Right ventricle myocardium inferior (tissue), 1 donor: ENCODE measurements around the gene CXCR5. TPM values are rescaled to one million over a fixed set of nuclear protein-coding genes. Genes with fewer than 3 reads are reported as not detected.

ENCODE experiments used
- ATAC-seq: fragments of 200-7000 bp; cut with Tn5 transposase; one replicate; pipeline ENCODE4 v1.9.1; 2020; ENCODE audit warnings: mild to moderate bottlenecking, moderate library complexity
- DNase-seq: peaks from one replicate; pipeline ENCODE4 v3.0.0; 2021; ENCODE audit errors: missing footprints
- intact Hi-C: fragments of 100-400 bp; cut with DNase I; formaldehyde crosslinking; loops from one replicate; pipeline ENCODE4 v1.11.0; 2022
- microRNA-seq: library from miRNA; unstranded; fragments of <30 nt; microRNA quantifications from one replicate; pipeline ENCODE4 v1.2.0, GENCODE V29; 2020
- total RNA-seq: library from RNA; stranded (reverse); fragmentation: NEBNext Ultra II Directional; extraction: Animal tissue kit (Norgen Biotek cat#: 25700); gene quantifications from one replicate; pipeline ENCODE4 v1.2.1, GENCODE V29; 2021
- donor health status: DM: no; HTN: yes; CAD: no; lungs with severe emphysema.

Gene CXCR5
- total RNA-seq, 1 donor from 2014 or later, result not detected

DNA sequence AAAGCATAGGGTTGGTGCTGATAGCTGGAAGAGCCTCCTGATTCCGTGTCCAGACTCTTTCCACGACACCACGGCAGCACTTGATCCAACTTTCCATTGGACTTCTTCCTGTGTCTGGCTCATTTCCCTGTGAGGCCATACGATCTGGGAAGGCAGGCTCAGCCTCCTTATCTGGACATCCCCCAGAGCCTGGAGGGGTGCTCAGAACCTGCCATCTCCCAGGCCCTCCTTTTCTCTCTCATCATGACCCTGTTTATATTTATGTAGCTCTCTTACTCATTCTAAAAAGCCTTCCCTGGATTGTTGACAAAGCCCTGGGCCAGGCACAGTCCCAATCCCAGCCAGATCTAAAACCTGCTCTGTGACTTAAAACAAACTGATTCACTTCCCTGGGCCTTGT, 49.8 kb downstream of the CXCR5 start:
- DNase-seq (no peak), ATAC-seq (peak; percentile 17)
- intact Hi-C loops, result loop anchor here (5.0 kb wide), 1 partner anchor 36 kb away; no protein-coding TSS in a partner anchor

GRCh38 chr11:118935376-118935775, 51.7 kb downstream of the CXCR5 start:
- no peak for DNase-seq

GRCh38 chr11:118938491-118939403, 55.1 kb downstream of the CXCR5 start:
- intact Hi-C loops, result no loop called here
- ATAC-seq (no peak), DNase-seq (no peak)

More at GRCh38 chr11:118935376-118935775, 51.7 kb downstream of the CXCR5 start:
- ATAC-seq, result no peak
- intact Hi-C loops, result no loop called here

DNA sequence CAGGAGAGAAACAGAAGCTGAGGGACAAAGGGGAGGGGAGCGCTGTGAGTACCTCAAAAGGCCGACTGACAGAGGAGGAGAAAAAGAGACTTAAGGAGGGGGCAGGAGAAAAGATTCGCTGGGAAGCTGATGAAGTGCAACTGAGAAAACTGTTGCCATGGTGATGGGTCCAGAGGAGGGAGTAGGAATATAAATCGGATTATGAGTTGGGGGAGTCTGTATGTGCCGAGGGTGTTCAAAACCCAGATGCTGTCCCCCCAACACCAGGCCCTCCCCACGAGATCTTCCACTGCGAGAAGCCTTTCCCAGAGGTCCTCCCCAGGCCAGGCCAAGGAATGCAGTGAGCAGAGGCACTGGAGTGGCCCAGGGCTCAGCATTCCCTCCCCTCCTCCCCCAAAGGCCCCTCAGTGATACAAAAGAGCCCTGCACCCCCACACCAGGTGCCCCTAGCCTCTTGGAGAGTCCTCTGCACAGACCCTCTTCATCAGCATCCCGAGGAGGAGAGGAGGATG, 55.8 kb downstream of the CXCR5 start:
- ATAC-seq, result no peak
- DNase-seq, result no peak
- intact Hi-C loops, result no loop called here

DNA sequence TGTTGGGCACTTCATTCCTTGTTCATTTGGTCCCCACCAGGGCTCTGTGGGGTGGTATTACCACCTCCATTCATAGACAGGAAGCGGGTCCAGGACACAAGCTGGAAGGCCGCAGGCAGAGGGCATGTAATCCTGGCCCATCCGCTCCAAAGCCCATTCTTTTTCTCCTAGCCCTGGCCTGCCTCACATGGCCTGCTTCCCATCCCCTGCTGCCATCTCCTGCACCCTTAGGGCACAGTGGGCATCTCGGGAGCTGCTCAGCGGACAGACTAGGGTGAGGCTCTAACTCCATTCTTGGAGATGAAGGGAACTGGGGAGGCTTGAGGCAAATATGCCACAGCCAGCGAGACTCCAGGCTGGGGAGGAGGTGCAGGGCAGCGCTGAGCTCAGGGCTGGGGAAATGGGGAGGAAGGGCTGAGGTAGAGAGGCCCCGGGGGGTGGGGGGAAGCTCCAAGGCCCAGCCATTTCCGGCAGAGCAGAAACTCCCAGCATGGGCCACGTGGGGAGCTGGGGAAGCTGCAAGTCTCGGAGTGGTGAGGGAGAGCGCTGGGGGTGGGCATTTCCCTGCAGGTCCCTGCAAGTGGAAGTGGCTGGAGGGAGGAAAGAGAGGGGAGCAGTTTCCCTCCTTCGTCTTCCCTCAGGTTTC, 56.4 kb downstream of the CXCR5 start:
- ATAC-seq, result no peak
- DNase-seq, result no peak
- intact Hi-C loops, result no loop called here

DNA sequence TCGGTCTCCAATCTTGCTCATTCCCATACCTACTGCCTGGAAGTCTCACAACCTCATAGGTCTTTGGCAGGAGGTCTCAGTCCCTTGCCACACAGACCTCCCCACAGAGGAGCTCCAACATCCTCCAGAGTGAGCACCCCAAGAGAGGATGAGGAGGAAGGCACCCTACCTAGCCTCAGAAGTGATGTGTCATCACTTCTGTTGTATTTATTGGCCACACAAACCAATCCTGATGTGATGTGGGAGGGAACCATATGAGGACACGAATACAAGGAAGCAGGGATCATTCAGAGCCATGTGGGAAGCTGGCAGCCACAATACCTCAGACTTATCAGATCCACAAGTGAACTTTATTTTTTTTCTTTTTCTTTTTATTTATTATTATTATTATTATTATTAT, 63.4 kb downstream of the CXCR5 start:
- no peak for DNase-seq
- ATAC-seq, result no peak
- intact Hi-C loops, result no loop called here

Small RNAs within 50 kb of the gene (microRNA-seq; reads per million reads assigned to microRNA genes)
- not detected for gene MIR4492

Other genes starting within 250 kb of the CXCR5 start
- not detected for gene TREH, start 204.2 kb upstream of the CXCR5 start, total RNA-seq
- gene DDX6, start 92.7 kb upstream of the CXCR5 start, total RNA-seq, result 121 TPM
- gene BCL9L, start 42.0 kb downstream of the CXCR5 start, total RNA-seq, result 44.5 TPM
- gene UPK2, start 72.4 kb downstream of the CXCR5 start, total RNA-seq, result not detected
- gene FOXR1, start 87.9 kb downstream of the CXCR5 start, total RNA-seq, result not detected
- gene CENATAC, start 114.2 kb downstream of the CXCR5 start, total RNA-seq, result 9.1 TPM
- gene RPS25, start 134.5 kb downstream of the CXCR5 start, total RNA-seq, result 876 TPM
- gene TRAPPC4, start 134.9 kb downstream of the CXCR5 start, total RNA-seq, result 29.6 TPM
- gene SLC37A4, start 147.0 kb downstream of the CXCR5 start, total RNA-seq, result 7.2 TPM
- gene HYOU1, start 173.3 kb downstream of the CXCR5 start, total RNA-seq, result 78.3 TPM
- 19.3 TPM for gene VPS11, start 183.9 kb downstream of the CXCR5 start, total RNA-seq
- 22.8 TPM for gene HMBS, start 201.0 kb downstream of the CXCR5 start, total RNA-seq
- gene DPAGT1, start 218.0 kb downstream of the CXCR5 start, total RNA-seq, result 21.1 TPM
- gene C2CD2L, start 223.5 kb downstream of the CXCR5 start, total RNA-seq, result 11.8 TPM
- gene HINFP, start 237.7 kb downstream of the CXCR5 start, total RNA-seq, result 13.0 TPM